Gastroesophageal sphincter (tissue), 3 donors: ENCODE measurements around the gene RNF223.

Experiments used
- POLR2A ChIP-seq, 2 donors: fragments of 450-650 bp; IDR thresholded peaks; one replicate each; pipeline ENCODE4 v1.6.1; 2017; ENCODE audit warnings: antibody characterized with exemption in 2 of 2, mild to moderate bottlenecking in 2 of 2, moderate library complexity in 1 of 2
- TF ChIP-seq, protein P1 (sequence below), 4 experiments: fragments of 200-600 bp in 2 of 4; fragments of 450-650 bp in 2 of 4; sonication (generic) in 1 of 4; IDR thresholded peaks; one replicate each; pipeline ENCODE4 v1.5.1; 2017 to 2019; ENCODE audit warnings: antibody characterized with exemption in 4 of 4, mild to moderate bottlenecking in 2 of 4, moderate library complexity in 2 of 4

GRCh38 chr1:1060281-1061000 is 13.7 kb downstream of the RNF223 start:
- TF ChIP-seq POLR2A (IDR thresholded peaks at IDR 0.05) = no peak
- TF ChIP-seq, protein P1, sequence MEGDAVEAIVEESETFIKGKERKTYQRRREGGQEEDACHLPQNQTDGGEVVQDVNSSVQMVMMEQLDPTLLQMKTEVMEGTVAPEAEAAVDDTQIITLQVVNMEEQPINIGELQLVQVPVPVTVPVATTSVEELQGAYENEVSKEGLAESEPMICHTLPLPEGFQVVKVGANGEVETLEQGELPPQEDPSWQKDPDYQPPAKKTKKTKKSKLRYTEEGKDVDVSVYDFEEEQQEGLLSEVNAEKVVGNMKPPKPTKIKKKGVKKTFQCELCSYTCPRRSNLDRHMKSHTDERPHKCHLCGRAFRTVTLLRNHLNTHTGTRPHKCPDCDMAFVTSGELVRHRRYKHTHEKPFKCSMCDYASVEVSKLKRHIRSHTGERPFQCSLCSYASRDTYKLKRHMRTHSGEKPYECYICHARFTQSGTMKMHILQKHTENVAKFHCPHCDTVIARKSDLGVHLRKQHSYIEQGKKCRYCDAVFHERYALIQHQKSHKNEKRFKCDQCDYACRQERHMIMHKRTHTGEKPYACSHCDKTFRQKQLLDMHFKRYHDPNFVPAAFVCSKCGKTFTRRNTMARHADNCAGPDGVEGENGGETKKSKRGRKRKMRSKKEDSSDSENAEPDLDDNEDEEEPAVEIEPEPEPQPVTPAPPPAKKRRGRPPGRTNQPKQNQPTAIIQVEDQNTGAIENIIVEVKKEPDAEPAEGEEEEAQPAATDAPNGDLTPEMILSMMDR (IDR thresholded peaks at IDR 0.05) = no peak
